DOHH2 (cell line): Measurements from ENCODE around the gene LRTM1.

ENCODE experiments used
- EZH2phosphoT487 ChIP-seq: fragments of 200-600 bp; sonication (generic); IDR thresholded peaks from 2 replicates; pipeline ENCODE4 v1.6.1; 2017; ENCODE audit warnings: borderline replicate concordance, mild to moderate bottlenecking, antibody characterized with exemption, low read length, moderate library complexity, mixed read lengths
- TF ChIP-seq, protein P1 (sequence below): fragments of 200-600 bp; sonication (generic); IDR thresholded peaks from one replicate; pipeline ENCODE4 v1.5.1; 2014; ENCODE audit warnings: antibody characterized with exemption, mild to moderate bottlenecking, low read depth, low read length; ENCODE audit not compliant: poor library complexity, severe bottlenecking

DNA sequence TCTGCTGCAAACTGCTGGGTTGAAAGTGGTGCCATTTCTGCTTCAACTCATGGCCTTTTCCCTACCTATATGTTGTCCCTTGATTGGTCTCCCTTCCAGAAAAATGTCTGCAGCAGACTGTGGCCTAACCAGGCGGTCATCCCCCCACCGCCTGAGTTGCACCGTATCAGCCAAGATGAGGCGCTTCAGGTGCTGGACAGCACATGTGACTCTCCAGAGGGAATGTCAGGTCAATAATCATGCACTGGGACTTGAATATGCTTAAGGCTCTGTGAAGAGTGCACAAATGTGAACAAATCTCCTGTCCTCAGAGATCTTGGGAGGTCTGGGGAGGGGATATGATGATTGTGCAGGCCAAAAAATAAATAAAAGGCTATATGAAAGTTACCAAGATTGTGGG lies 32.2 kb downstream of the LRTM1 start:
- TF ChIP-seq, protein P1, sequence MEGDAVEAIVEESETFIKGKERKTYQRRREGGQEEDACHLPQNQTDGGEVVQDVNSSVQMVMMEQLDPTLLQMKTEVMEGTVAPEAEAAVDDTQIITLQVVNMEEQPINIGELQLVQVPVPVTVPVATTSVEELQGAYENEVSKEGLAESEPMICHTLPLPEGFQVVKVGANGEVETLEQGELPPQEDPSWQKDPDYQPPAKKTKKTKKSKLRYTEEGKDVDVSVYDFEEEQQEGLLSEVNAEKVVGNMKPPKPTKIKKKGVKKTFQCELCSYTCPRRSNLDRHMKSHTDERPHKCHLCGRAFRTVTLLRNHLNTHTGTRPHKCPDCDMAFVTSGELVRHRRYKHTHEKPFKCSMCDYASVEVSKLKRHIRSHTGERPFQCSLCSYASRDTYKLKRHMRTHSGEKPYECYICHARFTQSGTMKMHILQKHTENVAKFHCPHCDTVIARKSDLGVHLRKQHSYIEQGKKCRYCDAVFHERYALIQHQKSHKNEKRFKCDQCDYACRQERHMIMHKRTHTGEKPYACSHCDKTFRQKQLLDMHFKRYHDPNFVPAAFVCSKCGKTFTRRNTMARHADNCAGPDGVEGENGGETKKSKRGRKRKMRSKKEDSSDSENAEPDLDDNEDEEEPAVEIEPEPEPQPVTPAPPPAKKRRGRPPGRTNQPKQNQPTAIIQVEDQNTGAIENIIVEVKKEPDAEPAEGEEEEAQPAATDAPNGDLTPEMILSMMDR = no peak
- no peak for TF ChIP-seq EZH2phosphoT487
